Measurements from ENCODE around the gene PLEK2. TPM values are rescaled to one million over a fixed set of nuclear protein-coding genes. Genes with fewer than 3 reads are reported as not detected.

Gene PLEK2
- polyA plus RNA-seq, 1 donor (not counting 4 experiments of a cell fraction or from before 2014, with no cell fraction given): 219 TPM

DNA sequence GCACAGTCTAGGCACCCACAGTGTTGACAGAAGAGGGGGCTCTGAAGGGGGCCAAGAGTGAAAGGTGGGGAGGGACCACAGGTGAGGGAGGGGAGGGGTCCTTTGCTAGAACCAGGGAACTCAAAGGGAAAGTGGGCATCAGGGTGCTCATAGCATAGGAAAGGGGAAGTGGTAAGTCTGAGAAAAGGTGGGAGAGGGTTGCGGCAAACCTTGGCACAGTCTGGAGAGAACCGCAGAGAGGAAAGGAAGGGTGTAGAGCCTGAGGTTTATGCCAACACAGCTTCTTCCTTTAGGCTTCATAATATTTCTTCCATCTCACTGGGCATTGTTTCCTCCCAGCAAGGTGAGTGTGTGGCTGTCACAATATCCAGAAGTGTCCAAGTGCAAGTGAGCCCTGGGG lies 11.5 kb upstream of the PLEK2 start:
- dilution Hi-C loops (cut with MboI; ENCODE audit: extremely low pct_ligation_motif_present, low sequenced_read_pairs): no loop called here
- Histone ChIP-seq H3K9me1 (ENCODE audit: control insufficient read depth, extremely low read depth, insufficient read depth, low read length) (no peaks in the 10 kb centered on the region), H3K79me2 (ENCODE audit: control insufficient read depth, insufficient read depth, low read length) (no peaks in the 10 kb centered on the region), H2AFZ (ENCODE audit: control insufficient read depth, low read length) (peak overlapping the region; percentile 37), H3K9ac (ENCODE audit: control insufficient read depth, extremely low read depth, insufficient read depth, low read length) (no peak overlapping the region), H3K4me1 (ENCODE audit: control insufficient read depth, extremely low read depth, insufficient read depth, low read length) (peaks cover 42% of the 10 kb centered on the region), H3K27ac (ENCODE audit: control insufficient read depth, insufficient read depth, low read length) (no peak overlapping the region), H3K27me3 (ENCODE audit: control insufficient read depth, extremely low read depth, insufficient read depth, low read length) (no peaks in the 10 kb centered on the region), H3K9me3 (ENCODE audit: control insufficient read depth, low read depth, low read length) (no peaks in the 10 kb centered on the region), H3K4me3 (ENCODE audit: control insufficient read depth in 2 of 3, extremely low read depth in 1 of 3, insufficient read depth in 2 of 3, low read depth in 1 of 3, low read length in 3 of 3) (no peak overlapping the region), H4K20me1 (ENCODE audit: control insufficient read depth, extremely low read depth, insufficient read depth, low read length) (no peaks in the 10 kb centered on the region), H3K36me3 (ENCODE audit: control insufficient read depth in 2 of 2, extremely low read depth in 1 of 2, insufficient read depth in 2 of 2, low read length in 2 of 2) (no peaks in the 10 kb centered on the region), H3K4me2 (ENCODE audit: control insufficient read depth, extremely low read depth, insufficient read depth, low read depth, low read length) (no peak overlapping the region)
- FAIRE-seq: no peak
- no peak for TF ChIP-seq EZH2 (IDR thresholded peaks at IDR 0.05; ENCODE audit: low read length)
- TF ChIP-seq, protein P1, sequence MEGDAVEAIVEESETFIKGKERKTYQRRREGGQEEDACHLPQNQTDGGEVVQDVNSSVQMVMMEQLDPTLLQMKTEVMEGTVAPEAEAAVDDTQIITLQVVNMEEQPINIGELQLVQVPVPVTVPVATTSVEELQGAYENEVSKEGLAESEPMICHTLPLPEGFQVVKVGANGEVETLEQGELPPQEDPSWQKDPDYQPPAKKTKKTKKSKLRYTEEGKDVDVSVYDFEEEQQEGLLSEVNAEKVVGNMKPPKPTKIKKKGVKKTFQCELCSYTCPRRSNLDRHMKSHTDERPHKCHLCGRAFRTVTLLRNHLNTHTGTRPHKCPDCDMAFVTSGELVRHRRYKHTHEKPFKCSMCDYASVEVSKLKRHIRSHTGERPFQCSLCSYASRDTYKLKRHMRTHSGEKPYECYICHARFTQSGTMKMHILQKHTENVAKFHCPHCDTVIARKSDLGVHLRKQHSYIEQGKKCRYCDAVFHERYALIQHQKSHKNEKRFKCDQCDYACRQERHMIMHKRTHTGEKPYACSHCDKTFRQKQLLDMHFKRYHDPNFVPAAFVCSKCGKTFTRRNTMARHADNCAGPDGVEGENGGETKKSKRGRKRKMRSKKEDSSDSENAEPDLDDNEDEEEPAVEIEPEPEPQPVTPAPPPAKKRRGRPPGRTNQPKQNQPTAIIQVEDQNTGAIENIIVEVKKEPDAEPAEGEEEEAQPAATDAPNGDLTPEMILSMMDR (optimal IDR thresholded peaks at IDR 0.05 in 1 of 3, IDR thresholded peaks at IDR 0.05 in 1 of 3, conservative IDR thresholded peaks at IDR 0.05 in 1 of 3; ENCODE audit: extremely low read depth in 1 of 3, insufficient read depth in 2 of 3, low read length in 3 of 3): no peak
- DNase-seq (ENCODE audit: low read depth, low spot score): no peak

DNA sequence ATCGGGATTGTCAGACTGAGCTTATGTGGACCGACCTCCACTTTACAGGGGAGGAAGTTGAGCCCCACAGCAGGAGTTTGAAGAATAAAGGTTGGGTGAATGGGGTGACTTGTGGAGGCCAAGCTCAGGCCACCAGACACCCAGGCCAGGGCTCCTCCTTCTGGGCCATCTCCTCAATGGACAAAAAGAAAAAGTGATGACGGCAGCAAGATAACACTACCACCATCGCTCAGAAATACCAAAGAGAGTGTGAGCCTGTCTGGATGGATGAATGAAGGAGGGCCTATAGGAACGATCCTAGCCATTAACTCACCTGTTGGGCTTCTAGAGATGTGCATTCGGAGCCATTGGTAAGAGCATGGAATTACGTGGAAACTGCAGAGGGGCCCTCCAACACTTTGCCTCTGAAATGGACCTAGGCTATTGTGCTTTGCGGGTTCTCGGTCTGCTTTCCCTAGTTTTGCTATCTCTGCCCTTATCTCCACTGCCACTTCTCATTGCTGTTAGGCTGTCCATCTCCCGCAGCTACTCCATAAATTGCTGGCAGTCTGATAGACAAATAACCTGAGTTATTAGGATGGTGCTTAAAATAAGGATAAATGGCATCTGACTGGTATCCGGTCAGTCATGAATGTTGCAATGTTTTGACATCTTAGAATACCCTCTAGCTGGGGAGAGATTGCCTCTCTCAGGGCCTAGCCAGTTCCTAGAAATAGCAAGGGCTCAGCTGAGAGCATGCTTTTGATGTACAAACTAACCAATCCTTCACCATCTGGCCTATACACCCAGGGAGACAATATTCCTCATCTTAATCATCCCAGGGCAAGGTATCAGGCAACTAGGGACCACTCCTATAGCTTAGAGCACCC lies 9.6 kb upstream of the PLEK2 start:
- H2AFZ ChIP-seq (ENCODE audit: control insufficient read depth, low read length): no peak overlapping the region
- H3K79me2 ChIP-seq (ENCODE audit: control insufficient read depth, insufficient read depth, low read length): no peaks in the 10 kb centered on the region
- H3K27me3 ChIP-seq (ENCODE audit: control insufficient read depth, extremely low read depth, insufficient read depth, low read length): no peaks in the 10 kb centered on the region
- H4K20me1 ChIP-seq (ENCODE audit: control insufficient read depth, extremely low read depth, insufficient read depth, low read length): no peaks in the 10 kb centered on the region
- no peaks in the 10 kb centered on the region for H3K9me1 ChIP-seq (ENCODE audit: control insufficient read depth, extremely low read depth, insufficient read depth, low read length)
- DNase-seq (ENCODE audit: low read depth, low spot score) (no peak), FAIRE-seq (no peak)
- no peaks in the 10 kb centered on the region for H3K9me3 ChIP-seq (ENCODE audit: control insufficient read depth, low read depth, low read length)
- H3K4me2 ChIP-seq (ENCODE audit: control insufficient read depth, extremely low read depth, insufficient read depth, low read depth, low read length): no peak overlapping the region
- no peak overlapping the region for H3K27ac ChIP-seq (ENCODE audit: control insufficient read depth, insufficient read depth, low read length)
- H3K9ac ChIP-seq (ENCODE audit: control insufficient read depth, extremely low read depth, insufficient read depth, low read length): no peak overlapping the region
- H3K36me3 ChIP-seq (ENCODE audit: control insufficient read depth in 2 of 2, extremely low read depth in 1 of 2, insufficient read depth in 2 of 2, low read length in 2 of 2): no peaks in the 10 kb centered on the region
- dilution Hi-C loops (cut with MboI; ENCODE audit: extremely low pct_ligation_motif_present, low sequenced_read_pairs): no loop called here
- H3K4me1 ChIP-seq (ENCODE audit: control insufficient read depth, extremely low read depth, insufficient read depth, low read length): peaks cover 39% of the 10 kb centered on the region
- H3K4me3 ChIP-seq (ENCODE audit: control insufficient read depth in 2 of 3, extremely low read depth in 1 of 3, insufficient read depth in 2 of 3, low read depth in 1 of 3, low read length in 3 of 3): no peak overlapping the region
- no peak for TF ChIP-seq EZH2 (IDR thresholded peaks at IDR 0.05; ENCODE audit: low read length)
- TF ChIP-seq, protein P1 (optimal IDR thresholded peaks at IDR 0.05 in 1 of 3, IDR thresholded peaks at IDR 0.05 in 1 of 3, conservative IDR thresholded peaks at IDR 0.05 in 1 of 3; ENCODE audit: extremely low read depth in 1 of 3, insufficient read depth in 2 of 3, low read length in 3 of 3): no peak
